Activated T-helper 9 cell treated with anti-CD3 and anti-CD28 coated beads, Interleukin-2, amount 50 U/mL, for 16 hours (primary cell): ENCODE measurements around the gene GATAD2A.

Experiments used
- DNase-seq: peaks from one replicate; pipeline ENCODE4 v3.0.0-alpha.2; 2020; ENCODE audit warnings: low read depth

Gene GATAD2A

GRCh38 chr19:19490214-19490968 lies 84.9 kb downstream of the GATAD2A start:
- DNase-seq, result peak; percentile 64

GRCh38 chr19:19491321-19492025 lies 86.0 kb downstream of the GATAD2A start:
- DNase-seq, result no peak

GRCh38 chr19:19492026-19492610 lies 86.6 kb downstream of the GATAD2A start:
- no peak for DNase-seq

- no peak for DNase-seq
Observed at GRCh38 chr19:19493841-19494546, 88.5 kb downstream of the GATAD2A start.

- DNase-seq, result no peak
Observed at GRCh38 chr19:19495614-19496603, 90.4 kb downstream of the GATAD2A start.

- DNase-seq, result no peak
Observed at GRCh38 chr19:19498255-19498991, 92.9 kb downstream of the GATAD2A start.

GRCh38 chr19:19499272-19499995 lies 94.0 kb downstream of the GATAD2A start:
- DNase-seq, result no peak

- no peak for DNase-seq
Observed at GRCh38 chr19:19500975-19501644, 95.6 kb downstream of the GATAD2A start.

GRCh38 chr19:19501798-19502197 lies 96.3 kb downstream of the GATAD2A start:
- DNase-seq, result no peak

- DNase-seq, result no peak
Observed at GRCh38 chr19:19502281-19502680, 96.8 kb downstream of the GATAD2A start.

- DNase-seq, result no peak
Observed at GRCh38 chr19:19502808-19503602, 97.5 kb downstream of the GATAD2A start.

GRCh38 chr19:19504754-19505668 lies 99.5 kb downstream of the GATAD2A start:
- no peak for DNase-seq

- DNase-seq, result no peak
Observed at GRCh38 chr19:19505669-19506326, 100.3 kb downstream of the GATAD2A start.

GRCh38 chr19:19506592-19506991 lies 101.1 kb downstream of the GATAD2A start:
- no peak for DNase-seq

- DNase-seq, result no peak
Observed at GRCh38 chr19:19507354-19507753, 101.9 kb downstream of the GATAD2A start.

- DNase-seq, result no peak
Observed at GRCh38 chr19:19508217-19508616, 102.7 kb downstream of the GATAD2A start.

GRCh38 chr19:19510432-19510831 lies 105.0 kb downstream of the GATAD2A start:
- no peak for DNase-seq
